Measurements from ENCODE around the gene GKN1. TPM values are rescaled to one million over a fixed set of nuclear protein-coding genes. Genes with fewer than 3 reads are reported as not detected.

GKN1 gene
- under 0.01 and 0.32 TPM in 2 replicates for total RNA-seq

DNA sequence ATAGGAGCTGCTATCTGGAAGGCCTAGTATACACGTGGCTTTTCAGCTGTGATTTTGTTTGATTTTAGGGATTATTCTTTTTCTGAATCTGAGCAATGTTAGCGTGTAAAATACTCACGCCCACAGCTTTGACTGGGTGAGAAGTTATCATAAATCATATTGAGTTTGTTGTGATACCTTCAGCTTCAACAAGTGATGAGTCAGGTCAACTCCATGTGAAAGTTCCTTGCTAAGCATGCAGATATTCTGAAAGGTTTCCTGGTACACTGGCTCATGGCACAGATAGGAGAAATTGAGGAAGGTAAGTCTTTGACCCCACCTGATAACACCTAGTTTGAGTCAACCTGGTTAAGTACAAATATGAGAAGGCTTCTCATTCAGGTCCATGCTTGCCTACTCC is at the start of gene GKN1:
GKN1 (plus strand) TSS at position 386 of the 400 bp plus-strand sequence. CDS start 42 bp downstream, outside the sequence.
- DNase-seq (ENCODE audit: low read depth) = peak; percentile 71
- TF ChIP-seq, protein P1, sequence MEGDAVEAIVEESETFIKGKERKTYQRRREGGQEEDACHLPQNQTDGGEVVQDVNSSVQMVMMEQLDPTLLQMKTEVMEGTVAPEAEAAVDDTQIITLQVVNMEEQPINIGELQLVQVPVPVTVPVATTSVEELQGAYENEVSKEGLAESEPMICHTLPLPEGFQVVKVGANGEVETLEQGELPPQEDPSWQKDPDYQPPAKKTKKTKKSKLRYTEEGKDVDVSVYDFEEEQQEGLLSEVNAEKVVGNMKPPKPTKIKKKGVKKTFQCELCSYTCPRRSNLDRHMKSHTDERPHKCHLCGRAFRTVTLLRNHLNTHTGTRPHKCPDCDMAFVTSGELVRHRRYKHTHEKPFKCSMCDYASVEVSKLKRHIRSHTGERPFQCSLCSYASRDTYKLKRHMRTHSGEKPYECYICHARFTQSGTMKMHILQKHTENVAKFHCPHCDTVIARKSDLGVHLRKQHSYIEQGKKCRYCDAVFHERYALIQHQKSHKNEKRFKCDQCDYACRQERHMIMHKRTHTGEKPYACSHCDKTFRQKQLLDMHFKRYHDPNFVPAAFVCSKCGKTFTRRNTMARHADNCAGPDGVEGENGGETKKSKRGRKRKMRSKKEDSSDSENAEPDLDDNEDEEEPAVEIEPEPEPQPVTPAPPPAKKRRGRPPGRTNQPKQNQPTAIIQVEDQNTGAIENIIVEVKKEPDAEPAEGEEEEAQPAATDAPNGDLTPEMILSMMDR (IDR thresholded peaks at IDR 0.05; ENCODE audit: insufficient read depth, low read depth, low read length) = no peak
- H3K4me3 ChIP-seq (ENCODE audit: low read depth, low read length) = no peak within 1 kb of the TSS

GRCh38 chr2:68925295-68925896 is 49.0 kb upstream of the GKN1 start:
- no peak overlapping the region for H3K4me3 ChIP-seq (ENCODE audit: low read depth, low read length)
- TF ChIP-seq, protein P1 (IDR thresholded peaks at IDR 0.05; ENCODE audit: insufficient read depth, low read depth, low read length) = peak; percentile 93
- peak; percentile 55 for DNase-seq (ENCODE audit: low read depth)

DNA sequence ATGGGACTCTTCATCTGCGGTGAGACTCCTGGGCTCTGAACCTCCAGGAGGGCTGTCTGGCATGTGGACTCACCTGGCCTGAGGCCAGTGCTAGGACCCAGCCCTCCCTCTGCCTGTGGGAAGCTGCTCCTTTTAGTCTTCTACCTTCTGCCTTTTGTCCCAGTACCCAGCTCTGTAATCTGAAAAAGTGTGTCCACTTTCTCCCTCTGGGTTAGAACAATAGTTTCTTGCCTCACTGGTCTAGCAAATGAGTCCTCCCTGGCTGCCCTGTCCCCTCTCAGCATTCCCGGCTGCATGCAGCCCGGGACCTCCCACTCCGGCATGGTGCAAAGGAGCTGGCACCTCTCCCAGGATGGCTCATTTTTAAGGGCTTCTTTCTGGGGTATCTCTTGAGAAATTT is 47.6 kb upstream of the GKN1 start:
- TF ChIP-seq, protein P1 (IDR thresholded peaks at IDR 0.05; ENCODE audit: insufficient read depth, low read depth, low read length) = no peak
- H3K4me3 ChIP-seq (ENCODE audit: low read depth, low read length) = no peak overlapping the region
- no peak for DNase-seq (ENCODE audit: low read depth)

- TF ChIP-seq, protein P1 (IDR thresholded peaks at IDR 0.05; ENCODE audit: insufficient read depth, low read depth, low read length) = no peak
- DNase-seq (ENCODE audit: low read depth) = no peak
- H3K4me3 ChIP-seq (ENCODE audit: low read depth, low read length) = no peak overlapping the region
These were observed 43.2 kb upstream of the GKN1 start for GRCh38 chr2:68931149-68931711.

DNA sequence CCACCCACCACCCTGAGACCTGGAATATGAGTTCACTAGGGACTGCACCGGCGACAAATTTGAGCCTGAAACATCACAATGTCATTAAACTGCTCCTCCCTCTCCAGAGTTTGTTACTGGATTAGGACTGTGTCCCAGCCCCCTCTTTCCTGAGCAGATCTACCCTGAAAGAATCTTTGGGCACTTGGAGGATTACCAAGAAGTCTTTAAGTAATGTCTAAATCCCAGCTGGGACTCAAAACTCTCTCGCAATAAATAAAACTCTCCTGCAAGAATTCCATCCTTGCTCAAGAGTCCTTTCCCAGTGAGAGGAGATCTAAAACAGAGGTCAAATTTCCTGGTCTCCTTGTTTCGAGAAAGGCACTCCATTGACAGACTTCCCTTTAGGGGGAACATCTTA is 42.6 kb upstream of the GKN1 start:
- TF ChIP-seq, protein P1 (IDR thresholded peaks at IDR 0.05; ENCODE audit: insufficient read depth, low read depth, low read length) = no peak
- H3K4me3 ChIP-seq (ENCODE audit: low read depth, low read length) = no peak overlapping the region
- peak; percentile 73 for DNase-seq (ENCODE audit: low read depth)

- H3K4me3 ChIP-seq (ENCODE audit: low read depth, low read length) = no peak overlapping the region
- DNase-seq (ENCODE audit: low read depth) = no peak
- TF ChIP-seq, protein P1 (IDR thresholded peaks at IDR 0.05; ENCODE audit: insufficient read depth, low read depth, low read length) = no peak
These were observed 42.0 kb upstream of the GKN1 start for GRCh38 chr2:68932402-68932801.

Measured in fibroblast of villous mesenchyme (primary cell).